Ovary (tissue), 3 donors: ENCODE results near the gene SNRNP48.

ENCODE experiments used
- CTCF ChIP-seq, 3 donors: fragments of 450-650 bp in 2 of 3; fragments of 200-600 bp in 1 of 3; IDR thresholded peaks; one replicate each; pipeline versions ENCODE4 v1.5.1 to v1.8.0; 2016 to 2022; ENCODE audit warnings: antibody characterized with exemption in 3 of 3, mild to moderate bottlenecking in 1 of 3
- POLR2A ChIP-seq: fragments of 450-650 bp; IDR thresholded peaks from one replicate; pipeline ENCODE4 v1.6.1; 2017; ENCODE audit warnings: antibody characterized with exemption, mild to moderate bottlenecking, moderate library complexity
- donor health status: DM: no; HTN: no; CAD: no.

- TF ChIP-seq POLR2A: no peak
- no peak for TF ChIP-seq CTCF (IDR thresholded peaks at IDR 0.05)
Observed at GRCh38 chr6:7542065-7542873, 47.7 kb upstream of the SNRNP48 start.
